Measurements from ENCODE around the gene GPR183. TPM values are rescaled to one million over a fixed set of nuclear protein-coding genes. Genes with fewer than 3 reads are reported as not detected.

The GPR183 gene
- total RNA-seq, 2 donors from 2014 or later: 249 to 322 TPM

DNA sequence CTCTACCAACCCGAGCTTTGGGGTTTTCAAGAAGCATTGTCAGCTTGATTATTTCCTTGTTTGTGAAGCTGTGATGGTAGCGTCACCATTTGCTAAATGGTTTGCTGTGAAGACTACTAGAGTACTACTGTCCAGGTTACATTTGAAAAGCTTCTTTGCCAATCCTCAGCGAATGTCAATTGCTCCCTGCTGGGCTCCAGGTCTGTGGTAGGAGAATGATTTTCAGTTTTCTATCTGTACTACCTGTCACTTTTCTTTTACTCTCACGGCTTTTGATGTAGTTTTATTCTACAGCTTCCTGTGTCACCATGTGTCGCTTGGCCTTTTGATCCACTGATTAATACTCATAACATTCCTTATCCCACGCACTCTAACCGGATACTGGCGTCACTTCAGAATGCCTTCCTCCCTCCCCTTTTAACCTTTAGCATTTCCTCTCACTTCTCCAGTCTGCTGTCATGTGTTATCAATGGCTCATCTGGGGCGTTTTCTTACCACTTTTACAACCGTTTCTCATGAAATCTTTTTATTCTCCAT is 7.5 kb upstream of the GPR183 start:
- no peaks in the 10 kb centered on the region for H3K9me3 ChIP-seq (ENCODE audit: control insufficient read depth, low read length, poor library complexity, severe bottlenecking)
- Mint-ChIP-seq H3K27me3 (no peaks in the 10 kb centered on the region), H3K4me1 (peaks cover 58% of the 10 kb centered on the region), H3K4me3 (peak overlapping the region; percentile 89), H3K36me3 (ENCODE audit: low read depth) (no peaks in the 10 kb centered on the region), H3K27ac (peak overlapping the region; percentile 98)
- ATAC-seq: peak; percentile 79
- DNase-seq: peak in 1 of 3 donors; percentile 31

DNA sequence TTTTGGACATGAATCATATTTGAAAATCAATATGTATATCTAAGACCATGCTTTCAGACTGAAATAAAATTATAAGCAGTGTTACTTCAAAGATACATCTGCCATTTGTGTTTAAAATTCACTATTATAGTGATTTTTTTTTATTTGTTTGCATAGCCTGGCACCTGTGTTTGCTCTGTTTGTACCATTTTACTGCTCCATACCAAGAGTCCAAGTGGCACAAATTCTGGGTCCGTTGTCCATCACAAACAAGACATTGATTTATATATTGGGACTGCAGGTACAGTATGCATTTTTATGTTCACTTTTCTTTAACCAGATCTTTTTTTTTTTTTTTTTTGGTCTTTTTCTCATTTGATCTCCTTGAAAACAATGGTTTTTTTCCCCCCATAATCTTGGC is 6.7 kb upstream of the GPR183 start:
- ATAC-seq: no peak
- DNase-seq: no peak
- H3K27me3 Mint-ChIP-seq: no peaks in the 10 kb centered on the region
- peak overlapping the region; percentile 89 for H3K4me3 Mint-ChIP-seq
- peak overlapping the region; percentile 98 for H3K27ac Mint-ChIP-seq
- no peaks in the 10 kb centered on the region for H3K9me3 ChIP-seq (ENCODE audit: control insufficient read depth, low read length, poor library complexity, severe bottlenecking)
- H3K4me1 Mint-ChIP-seq: peaks cover 58% of the 10 kb centered on the region
- no peaks in the 10 kb centered on the region for H3K36me3 Mint-ChIP-seq (ENCODE audit: low read depth)

- ATAC-seq (no peak), DNase-seq (no peak)
- H3K4me3 Mint-ChIP-seq: peak overlapping the region; percentile 80
- no peaks in the 10 kb centered on the region for H3K27me3 Mint-ChIP-seq
- H3K9me3 ChIP-seq (ENCODE audit: control insufficient read depth, low read length, poor library complexity, severe bottlenecking): no peaks in the 10 kb centered on the region
- H3K4me1 Mint-ChIP-seq: peaks cover 61% of the 10 kb centered on the region
- peak overlapping the region; percentile 98 for H3K27ac Mint-ChIP-seq
- no peaks in the 10 kb centered on the region for H3K36me3 Mint-ChIP-seq (ENCODE audit: low read depth)
These were observed 6.3 kb upstream of the GPR183 start for GRCh38 chr13:99313501-99313900.

DNA sequence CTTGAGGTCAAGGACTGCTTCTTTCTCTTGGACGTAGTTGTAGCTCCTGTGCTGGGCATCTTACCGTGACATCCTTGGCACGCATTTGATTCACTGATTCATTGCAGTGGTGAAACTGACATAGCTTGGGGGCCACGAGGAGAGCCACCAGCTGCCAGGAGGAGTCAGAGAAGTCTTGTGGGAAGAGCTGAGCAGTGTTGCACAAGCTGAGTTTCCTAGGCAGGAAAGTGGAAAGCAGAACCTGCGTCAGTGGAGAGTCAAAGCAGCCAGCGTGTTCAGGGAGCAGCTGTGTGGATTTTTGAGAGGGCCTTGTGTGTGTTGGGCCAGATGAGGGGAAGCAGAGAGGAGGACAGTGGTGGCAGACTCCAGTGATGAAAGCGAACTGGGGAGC is 5.3 kb upstream of the GPR183 start:
- Mint-ChIP-seq H3K4me1 (peaks cover 70% of the 10 kb centered on the region), H3K27me3 (no peaks in the 10 kb centered on the region), H3K36me3 (ENCODE audit: low read depth) (no peaks in the 10 kb centered on the region), H3K4me3 (peak overlapping the region; percentile 87), H3K27ac (peak overlapping the region; percentile 98)
- no peaks in the 10 kb centered on the region for H3K9me3 ChIP-seq (ENCODE audit: control insufficient read depth, low read length, poor library complexity, severe bottlenecking)
- DNase-seq (no peak), ATAC-seq (no peak)

DNA sequence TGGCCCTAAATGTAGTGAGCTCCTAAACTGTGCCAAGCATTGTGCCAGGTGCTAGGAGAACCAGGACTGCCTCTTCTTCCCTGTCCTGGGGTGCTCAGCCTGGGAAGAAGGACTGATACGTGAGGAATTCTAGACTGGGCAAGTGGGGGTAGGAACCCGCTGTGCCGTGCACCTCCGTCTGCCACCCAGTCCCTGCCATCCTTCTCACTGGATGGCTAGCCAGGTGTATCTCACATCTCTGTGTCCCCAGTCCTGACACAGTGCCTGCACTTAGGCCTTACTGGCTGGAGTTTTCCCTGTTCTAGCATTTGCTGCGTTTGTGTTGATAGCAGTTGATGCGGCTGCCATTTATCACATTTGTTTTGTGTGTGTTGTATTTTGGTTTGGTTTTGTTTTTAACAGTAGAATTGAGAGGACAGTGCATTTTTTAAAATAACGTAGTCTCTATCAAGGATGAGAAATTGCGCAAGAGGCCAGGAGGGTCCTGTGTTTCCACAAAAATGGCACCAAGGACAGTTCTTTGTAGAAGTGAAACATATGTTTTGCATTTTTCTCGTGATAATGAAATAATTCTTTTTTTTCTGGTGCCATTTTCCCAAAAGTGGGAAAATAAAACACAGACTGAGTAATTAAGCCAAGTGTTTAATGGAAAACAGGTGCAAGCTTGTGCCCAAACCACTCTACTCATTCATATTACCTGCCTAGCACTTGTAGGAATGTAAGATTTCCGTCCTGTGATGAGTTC is 4.7 kb upstream of the GPR183 start:
- H3K9me3 ChIP-seq (ENCODE audit: control insufficient read depth, low read length, poor library complexity, severe bottlenecking): no peaks in the 10 kb centered on the region
- DNase-seq: no peak
- Mint-ChIP-seq H3K4me3 (peak overlapping the region; percentile 87), H3K4me1 (peaks cover 67% of the 10 kb centered on the region), H3K36me3 (ENCODE audit: low read depth) (no peaks in the 10 kb centered on the region), H3K27me3 (no peaks in the 10 kb centered on the region), H3K27ac (peak overlapping the region; percentile 98)
- no peak for ATAC-seq

DNA sequence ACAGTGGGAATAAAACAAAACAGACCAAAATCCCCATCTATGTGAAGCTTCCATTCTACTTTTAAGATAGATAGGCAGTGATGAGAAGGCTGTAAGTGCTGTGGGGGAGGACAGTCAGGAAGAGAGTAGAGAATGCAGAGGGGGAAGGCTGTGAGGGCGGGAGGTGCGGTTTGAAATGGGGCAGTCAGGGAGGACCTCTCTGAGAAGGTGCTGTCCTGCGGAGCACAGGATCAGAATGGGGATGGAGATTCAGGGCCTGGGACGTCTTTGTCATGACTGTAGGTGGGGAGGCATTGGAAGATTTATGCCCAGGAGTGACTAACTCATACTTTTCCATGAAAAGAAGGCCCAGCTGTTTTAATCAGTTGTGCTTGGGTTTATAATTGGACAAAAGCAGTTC is 3.9 kb upstream of the GPR183 start:
- no peak for DNase-seq
- Mint-ChIP-seq H3K27ac (peak overlapping the region; percentile 98), H3K4me1 (peaks cover 60% of the 10 kb centered on the region), H3K27me3 (no peaks in the 10 kb centered on the region), H3K4me3 (peak overlapping the region; percentile 83), H3K36me3 (ENCODE audit: low read depth) (peaks cover 3% of the 10 kb centered on the region)
- ATAC-seq: no peak
- no peaks in the 10 kb centered on the region for H3K9me3 ChIP-seq (ENCODE audit: control insufficient read depth, low read length, poor library complexity, severe bottlenecking)

DNA sequence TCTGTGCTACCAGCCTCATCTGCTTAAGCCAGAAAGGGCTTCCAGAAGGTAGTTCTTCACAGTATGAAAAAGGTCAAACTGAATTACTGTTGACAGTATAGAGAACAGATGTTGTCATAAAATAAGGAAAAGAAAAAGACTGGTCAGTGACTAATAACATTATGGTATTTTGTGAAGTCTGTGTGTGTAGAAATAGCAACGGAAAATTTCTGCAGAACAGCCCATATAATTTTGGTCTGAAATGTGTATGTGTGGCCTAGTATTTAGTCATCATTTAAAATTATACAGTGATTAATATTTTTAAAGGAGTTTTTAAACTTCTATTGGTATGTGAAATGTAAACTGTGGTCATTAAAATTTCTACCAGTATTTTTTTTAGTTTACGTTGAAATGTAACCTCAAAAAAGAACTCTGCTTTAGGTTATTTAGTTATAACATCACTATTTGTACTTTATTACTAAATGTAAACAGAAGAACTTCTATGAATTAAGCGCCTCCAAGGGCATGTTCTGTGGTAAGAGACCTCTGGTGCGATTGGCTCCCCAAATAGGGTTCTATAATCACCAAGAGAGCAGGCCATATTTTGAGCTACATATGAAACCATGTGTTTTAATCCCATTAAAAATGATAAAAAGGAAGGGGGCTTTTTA is 3.3 kb upstream of the GPR183 start:
- H3K4me3 Mint-ChIP-seq: peak overlapping the region; percentile 83
- H3K27me3 Mint-ChIP-seq: no peaks in the 10 kb centered on the region
- H3K27ac Mint-ChIP-seq: peak overlapping the region; percentile 98
- DNase-seq (no peak), ATAC-seq (no peak)
- H3K9me3 ChIP-seq (ENCODE audit: control insufficient read depth, low read length, poor library complexity, severe bottlenecking): no peaks in the 10 kb centered on the region
- peaks cover 58% of the 10 kb centered on the region for H3K4me1 Mint-ChIP-seq
- peaks cover 5% of the 10 kb centered on the region for H3K36me3 Mint-ChIP-seq (ENCODE audit: low read depth)

DNA sequence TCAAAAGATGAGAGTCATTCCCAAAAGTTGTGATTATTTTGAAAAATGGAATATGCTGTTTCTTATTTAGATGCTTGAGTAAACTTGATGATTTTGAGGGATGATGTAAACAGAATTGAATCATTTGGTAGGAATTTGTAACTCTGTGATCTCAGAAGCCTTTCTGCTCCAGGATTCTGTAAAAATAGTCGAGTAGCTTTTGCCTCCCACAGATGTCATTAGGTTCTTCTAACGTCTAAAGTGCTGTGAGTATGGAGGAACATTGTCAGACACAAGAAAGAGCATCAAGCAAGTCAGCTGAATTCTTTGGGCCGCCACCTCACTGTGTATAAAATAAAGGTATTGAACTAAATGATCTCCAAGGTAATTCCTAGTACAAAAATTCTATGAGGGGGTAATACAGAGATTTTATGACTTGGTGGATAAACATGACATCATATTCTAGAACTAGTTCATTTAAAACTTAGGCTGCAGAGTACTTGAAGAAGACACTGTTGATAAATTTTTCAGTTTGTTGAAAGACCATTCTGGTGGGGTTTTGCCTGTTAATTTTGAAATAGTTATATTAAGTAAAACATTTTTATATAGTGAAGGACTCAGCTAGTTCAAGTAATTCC is 1.4 kb upstream of the GPR183 start:
- ATAC-seq (no peak), DNase-seq (no peak)
- Mint-ChIP-seq H3K36me3 (ENCODE audit: low read depth) (peaks cover 19% of the 10 kb centered on the region), H3K4me1 (peaks cover 59% of the 10 kb centered on the region), H3K27me3 (no peaks in the 10 kb centered on the region), H3K4me3 (peak overlapping the region; percentile 99), H3K27ac (peak overlapping the region; percentile 98)
- no peaks in the 10 kb centered on the region for H3K9me3 ChIP-seq (ENCODE audit: control insufficient read depth, low read length, poor library complexity, severe bottlenecking)

DNA sequence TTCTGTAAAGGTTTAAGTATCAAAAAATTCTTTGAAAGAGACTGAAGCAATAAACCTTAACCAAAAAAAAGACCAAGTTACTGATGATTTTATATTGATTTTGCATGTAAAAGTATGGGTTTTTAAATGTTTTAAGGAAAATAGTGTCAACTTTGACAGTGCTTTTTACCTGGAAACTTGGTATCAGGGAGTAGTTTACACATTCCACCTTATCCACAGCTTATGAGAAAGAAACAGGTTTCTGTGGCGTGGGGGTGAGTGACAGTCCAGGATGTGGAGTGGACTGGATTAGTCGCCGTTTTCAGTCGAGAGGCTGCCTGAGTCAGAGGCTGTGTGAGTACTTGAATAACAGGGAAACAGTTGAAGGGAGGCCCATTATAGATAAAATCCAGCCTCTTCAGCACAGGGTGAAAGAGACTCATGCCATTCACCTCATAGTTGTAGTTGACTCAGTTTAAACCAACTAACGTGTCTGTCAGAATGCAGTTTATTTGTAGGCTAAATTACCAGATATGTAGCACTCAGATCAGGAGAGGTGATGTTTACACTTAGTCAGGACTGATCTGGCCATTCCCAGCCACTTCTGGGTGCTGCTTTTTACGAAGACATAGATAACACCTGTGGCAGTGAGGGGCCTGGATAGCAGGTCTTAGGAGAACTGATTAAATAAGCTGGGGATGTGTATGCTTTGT is 595 bp upstream of the GPR183 start:
- H3K9me3 ChIP-seq (ENCODE audit: control insufficient read depth, low read length, poor library complexity, severe bottlenecking): no peaks in the 10 kb centered on the region
- Mint-ChIP-seq H3K27ac (peak overlapping the region; percentile 98), H3K4me3 (peak overlapping the region; percentile 99), H3K27me3 (no peaks in the 10 kb centered on the region), H3K4me1 (peaks cover 61% of the 10 kb centered on the region), H3K36me3 (ENCODE audit: low read depth) (peaks cover 20% of the 10 kb centered on the region)
- no peak for DNase-seq
- ATAC-seq: peak; percentile 34

- Mint-ChIP-seq H3K4me3 (peak overlapping the region; percentile 99), H3K27ac (peak overlapping the region; percentile 98), H3K4me1 (peaks cover 57% of the 10 kb centered on the region), H3K36me3 (ENCODE audit: low read depth) (peaks cover 22% of the 10 kb centered on the region), H3K27me3 (no peaks in the 10 kb centered on the region)
- ATAC-seq (no peak), DNase-seq (no peak)
- no peaks in the 10 kb centered on the region for H3K9me3 ChIP-seq (ENCODE audit: control insufficient read depth, low read length, poor library complexity, severe bottlenecking)
These were observed 1.6 kb downstream of the GPR183 start for GRCh38 chr13:99305566-99305965.

- Mint-ChIP-seq H3K4me1 (peaks cover 58% of the 10 kb centered on the region), H3K4me3 (peak overlapping the region; percentile 99), H3K27me3 (no peaks in the 10 kb centered on the region), H3K36me3 (ENCODE audit: low read depth) (peaks cover 22% of the 10 kb centered on the region), H3K27ac (peak overlapping the region; percentile 98)
- H3K9me3 ChIP-seq (ENCODE audit: control insufficient read depth, low read length, poor library complexity, severe bottlenecking): no peaks in the 10 kb centered on the region
- DNase-seq (no peak), ATAC-seq (no peak)
These were observed 2.0 kb downstream of the GPR183 start for GRCh38 chr13:99305158-99305557.

DNA sequence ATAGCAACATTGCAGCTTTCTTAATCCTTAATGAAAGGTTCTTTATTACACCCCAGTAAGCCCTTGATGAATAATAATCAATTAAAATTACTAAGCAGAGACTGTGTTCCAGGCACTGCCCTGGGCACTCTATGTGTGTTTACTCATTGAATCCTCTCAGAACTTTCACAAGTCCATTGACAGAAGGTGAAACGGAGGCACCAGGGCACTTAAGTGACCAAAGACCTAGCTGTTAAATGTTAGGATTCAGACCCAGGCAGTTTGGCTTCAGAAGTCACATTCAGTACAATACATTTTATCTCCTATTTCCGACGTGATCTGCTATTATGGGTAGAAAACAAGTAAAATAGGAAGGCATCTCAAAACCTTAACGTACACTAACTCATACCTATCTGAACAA is 2.7 kb downstream of the GPR183 start:
- Mint-ChIP-seq H3K4me3 (peak overlapping the region; percentile 99), H3K36me3 (ENCODE audit: low read depth) (peaks cover 22% of the 10 kb centered on the region), H3K4me1 (peaks cover 59% of the 10 kb centered on the region), H3K27me3 (no peaks in the 10 kb centered on the region), H3K27ac (peak overlapping the region; percentile 98)
- ATAC-seq: no peak
- no peaks in the 10 kb centered on the region for H3K9me3 ChIP-seq (ENCODE audit: control insufficient read depth, low read length, poor library complexity, severe bottlenecking)
- no peak for DNase-seq
